Right lobe of liver (tissue), 6 donors: ENCODE measurements around the gene ARAP3. TPM values are rescaled to one million over a fixed set of nuclear protein-coding genes. Genes with fewer than 3 reads are reported as not detected.

Source experiments
- ATAC-seq, 4 donors: fragments of 200-7000 bp; cut with Tn5 transposase; one replicate each; pipeline ENCODE4 v1.9.1; 2020; ENCODE audit warnings: mild to moderate bottlenecking in 4 of 4, moderate library complexity in 4 of 4
- DNase-seq, 3 donors: peaks; one replicate each; pipeline ENCODE4 v3.0.0-alpha.2; 2020
- H3K27ac ChIP-seq, 3 donors: fragments of 200-600 bp; one replicate each; pipeline ENCODE4 v1.8.0; 2022
- H3K27me3 ChIP-seq, 2 donors: fragments of 200-600 bp; one replicate each; pipeline ENCODE4 v1.8.0; 2022
- H3K36me3 ChIP-seq, 4 donors: fragments of 200-600 bp; sonication (generic) in 1 of 4; one replicate each; pipeline versions ENCODE4 v1.5.1 to v1.8.0; 2017 to 2022; ENCODE audit warnings: control low read depth in 1 of 4
- H3K4me1 ChIP-seq, 4 donors: fragments of 200-600 bp; sonication (generic) in 1 of 4; one replicate each; pipeline versions ENCODE4 v1.5.1 to v1.8.0; 2017 to 2022; ENCODE audit warnings: control low read depth in 1 of 4
- H3K4me3 ChIP-seq, 3 donors: fragments of 200-600 bp; one replicate each; pipeline ENCODE4 v1.8.0; 2022
- H3K9me3 ChIP-seq, 4 donors: fragments of 200-600 bp; sonication (generic) in 1 of 4; one replicate each; pipeline versions ENCODE4 v1.5.1 to v1.8.0; 2017 to 2022; ENCODE audit warnings: control low read depth in 1 of 4
- POLR2A ChIP-seq: fragments of 450-650 bp; IDR thresholded peaks from one replicate; pipeline ENCODE4 v1.6.1; 2017; ENCODE audit warnings: antibody characterized with exemption, mild to moderate bottlenecking
- WGBS: methylation state at CpG from one replicate; pipeline ENCODE4 v1.1.6; 2018; ENCODE audit warnings: low coverage, low lambda C conversion rate; ENCODE audit not compliant: insufficient coverage; ENCODE audit errors: missing lambda C conversion rate; 5-methylcytosine and 5-hydroxymethylcytosine counted together
- intact Hi-C, 2 donors: fragments of 100-400 bp; cut with DNase I; formaldehyde crosslinking; loops; one replicate each; pipeline versions ENCODE4 v1.11.2 to v1.14.1; 2022
- total RNA-seq, 6 experiments: library from RNA; depleted of rRNA in 2 of 6; stranded (reverse); fragments of >200 nt in 2 of 6; fragmentation: NEBNext Ultra II Directional in 3 of 6; extraction: Animal tissue kit (Norgen Biotek cat#: 25700) in 3 of 6; gene quantifications; one replicate each; pipeline versions ENCODE4 v1.1.0 to v1.2.4, GENCODE V29; 2016 to 2023
- TF ChIP-seq, protein P1 (sequence below), 4 donors: fragments of 200-600 bp in 3 of 4; fragments of 450-650 bp in 1 of 4; IDR thresholded peaks; one replicate each; pipeline versions ENCODE4 v1.5.1 to v1.8.0; 2016 to 2022; ENCODE audit warnings: antibody characterized with exemption in 4 of 4, mild to moderate bottlenecking in 2 of 4
- donor health status: DM: no; HTN: yes; CAD: no.
- donor health status: DM: no; HTN: no; CAD: no.
- donor health status: DM: no; HTN: no; CAD: no.
- donor health status: DM: no; HTN: yes; CAD: no.
- donor health status: DM: no; HTN: yes; CAD: no.

The ARAP3 gene
- total RNA-seq, 6 experiments from 2014 or later = 1.4 to 6.0 (median 3.7) TPM

- no peak overlapping the region for H3K4me3 ChIP-seq
- ATAC-seq = peak in 1 of 4 donors; percentile 51
- intact Hi-C loops = loop anchor here in 1 of 2 donors (10.0 kb wide), 1 partner anchor 110 kb away; no protein-coding TSS in a partner anchor
- no peaks in the 10 kb centered on the region for H3K9me3 ChIP-seq
- no peaks in the 10 kb centered on the region for H3K36me3 ChIP-seq
- no peak overlapping the region for H3K27ac ChIP-seq
- peaks cover 0 to 8% (median 0%) of the 10 kb centered on the region in 4 donors for H3K4me1 ChIP-seq
- TF ChIP-seq, protein P1, sequence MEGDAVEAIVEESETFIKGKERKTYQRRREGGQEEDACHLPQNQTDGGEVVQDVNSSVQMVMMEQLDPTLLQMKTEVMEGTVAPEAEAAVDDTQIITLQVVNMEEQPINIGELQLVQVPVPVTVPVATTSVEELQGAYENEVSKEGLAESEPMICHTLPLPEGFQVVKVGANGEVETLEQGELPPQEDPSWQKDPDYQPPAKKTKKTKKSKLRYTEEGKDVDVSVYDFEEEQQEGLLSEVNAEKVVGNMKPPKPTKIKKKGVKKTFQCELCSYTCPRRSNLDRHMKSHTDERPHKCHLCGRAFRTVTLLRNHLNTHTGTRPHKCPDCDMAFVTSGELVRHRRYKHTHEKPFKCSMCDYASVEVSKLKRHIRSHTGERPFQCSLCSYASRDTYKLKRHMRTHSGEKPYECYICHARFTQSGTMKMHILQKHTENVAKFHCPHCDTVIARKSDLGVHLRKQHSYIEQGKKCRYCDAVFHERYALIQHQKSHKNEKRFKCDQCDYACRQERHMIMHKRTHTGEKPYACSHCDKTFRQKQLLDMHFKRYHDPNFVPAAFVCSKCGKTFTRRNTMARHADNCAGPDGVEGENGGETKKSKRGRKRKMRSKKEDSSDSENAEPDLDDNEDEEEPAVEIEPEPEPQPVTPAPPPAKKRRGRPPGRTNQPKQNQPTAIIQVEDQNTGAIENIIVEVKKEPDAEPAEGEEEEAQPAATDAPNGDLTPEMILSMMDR (IDR thresholded peaks at IDR 0.05) = no peak
- TF ChIP-seq POLR2A = no peak
- no peak for DNase-seq
- WGBS = 43% methylated on average over 1 of the region's 1 CpG
- no peaks in the 10 kb centered on the region for H3K27me3 ChIP-seq
Measured at GRCh38 chr5:141704782-141705297, 22.8 kb upstream of the ARAP3 start.

DNA sequence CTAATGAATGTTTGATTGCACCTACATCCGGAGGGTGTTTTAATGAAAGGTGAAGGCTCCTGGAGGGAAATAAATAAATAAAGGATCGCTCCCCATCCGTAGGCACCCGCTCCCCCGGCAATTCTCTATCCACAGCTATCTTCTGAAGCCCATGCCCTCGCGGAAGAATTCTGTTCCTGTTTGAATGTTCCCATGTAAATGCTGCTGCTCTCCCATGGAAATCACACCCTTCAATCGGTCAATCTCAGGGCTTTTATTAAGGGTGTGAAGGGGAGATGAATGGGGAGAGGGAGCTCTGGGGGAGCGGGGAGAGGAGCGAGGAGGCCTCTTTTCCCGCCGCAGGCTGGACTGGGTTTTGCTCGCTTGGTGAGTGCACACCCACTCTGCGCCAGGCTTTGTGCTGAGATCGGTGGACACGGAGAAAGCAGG lies 21.1 kb upstream of the ARAP3 start:
- ATAC-seq (peak in 2 of 4 donors; percentile 2 to 10), DNase-seq (no peak)
- 19% methylated on average over 15 of the region's 16 CpGs for WGBS
- Histone ChIP-seq H3K27ac (no peak overlapping the region), H3K27me3 (no peaks in the 10 kb centered on the region), H3K4me3 (no peak overlapping the region), H3K4me1 (peaks cover 0 to 8% (median 0%) of the 10 kb centered on the region in 4 donors), H3K36me3 (no peaks in the 10 kb centered on the region), H3K9me3 (no peaks in the 10 kb centered on the region)
- intact Hi-C loops = loop anchor here in 1 of 2 donors (10.0 kb wide), 1 partner anchor 112 kb away; no protein-coding TSS in a partner anchor
- TF ChIP-seq POLR2A = no peak
- TF ChIP-seq, protein P1 (IDR thresholded peaks at IDR 0.05) = no peak

GRCh38 chr5:141701360-141702119 lies 19.5 kb upstream of the ARAP3 start:
- Histone ChIP-seq H3K4me3 (no peak overlapping the region), H3K9me3 (no peaks in the 10 kb centered on the region), H3K36me3 (no peaks in the 10 kb centered on the region), H3K4me1 (peaks cover 0 to 8% (median 0%) of the 10 kb centered on the region in 4 donors), H3K27ac (no peak overlapping the region), H3K27me3 (no peaks in the 10 kb centered on the region)
- TF ChIP-seq, protein P1 (IDR thresholded peaks at IDR 0.05) = no peak
- TF ChIP-seq POLR2A = no peak
- DNase-seq (no peak), ATAC-seq (no peak)
- 21% methylated on average over 11 of the region's 16 CpGs for WGBS
- intact Hi-C loops = loop anchor here in 1 of 2 donors (10.0 kb wide), 1 partner anchor 113 kb away; no protein-coding TSS in a partner anchor

GRCh38 chr5:141697586-141697985 lies 15.6 kb upstream of the ARAP3 start:
- WGBS = 95% methylated on average over 2 of the region's 3 CpGs
- Histone ChIP-seq H3K36me3 (no peaks in the 10 kb centered on the region), H3K9me3 (no peaks in the 10 kb centered on the region), H3K4me1 (peaks cover 0 to 7% (median 0%) of the 10 kb centered on the region in 4 donors), H3K4me3 (no peak overlapping the region), H3K27ac (no peak overlapping the region), H3K27me3 (no peaks in the 10 kb centered on the region)
- TF ChIP-seq POLR2A = no peak
- TF ChIP-seq, protein P1 (IDR thresholded peaks at IDR 0.05) = no peak
- intact Hi-C loops = loop anchor here (5.0 kb wide), 2 partner anchors 185 to 260 kb away; partner anchors contain the start of gene PCDH12 (in 2 of the 2)
- DNase-seq = no peak
- no peak for ATAC-seq
